Dendritic cell treated with granulocyte-macrophage colony-stimulating factor and Interleukin-4, amounts not matched to agents 40 ng/mL and 50 ng/mL, for 4 days (primary cell): ENCODE data around the gene AP4B1.

ENCODE experiments used
- H3K27ac Mint-ChIP-seq: one replicate; pipeline ENCODE4 v1.8.0; 2022; ENCODE audit warnings: mild to moderate bottlenecking, mixed read lengths
- H3K27me3 Mint-ChIP-seq: one replicate; pipeline ENCODE4 v1.8.0; 2022; ENCODE audit warnings: mild to moderate bottlenecking, mixed read lengths
- H3K36me3 Mint-ChIP-seq: one replicate; pipeline ENCODE4 v1.8.0; 2022; ENCODE audit warnings: low read depth, mixed read lengths
- H3K4me1 Mint-ChIP-seq: one replicate; pipeline ENCODE4 v1.8.0; 2022; ENCODE audit warnings: low read depth, mixed read lengths
- H3K4me3 Mint-ChIP-seq: one replicate; pipeline ENCODE4 v1.8.0; 2022; ENCODE audit warnings: mild to moderate bottlenecking, moderate library complexity, mixed read lengths
- H3K9me3 Mint-ChIP-seq: one replicate; pipeline ENCODE4 v1.8.0; 2022; ENCODE audit warnings: mixed read lengths
- intact Hi-C: fragments of 100-400 bp; cut with micrococcal nuclease; formaldehyde crosslinking; loops from one replicate; pipeline ENCODE4 v1.15.0; 2022

Gene AP4B1

GRCh38 chr1:113938192-113938591 lies 33.6 kb upstream of the AP4B1 start:
- H3K36me3 Mint-ChIP-seq: peaks cover 55% of the 10 kb centered on the region
- peaks cover 59% of the 10 kb centered on the region for H3K4me1 Mint-ChIP-seq
- H3K27me3 Mint-ChIP-seq: no peaks in the 10 kb centered on the region
- H3K4me3 Mint-ChIP-seq: no peak overlapping the region
- H3K27ac Mint-ChIP-seq: peak overlapping the region; percentile 7
- intact Hi-C loops: no loop called here
- H3K9me3 Mint-ChIP-seq: no peaks in the 10 kb centered on the region

DNA sequence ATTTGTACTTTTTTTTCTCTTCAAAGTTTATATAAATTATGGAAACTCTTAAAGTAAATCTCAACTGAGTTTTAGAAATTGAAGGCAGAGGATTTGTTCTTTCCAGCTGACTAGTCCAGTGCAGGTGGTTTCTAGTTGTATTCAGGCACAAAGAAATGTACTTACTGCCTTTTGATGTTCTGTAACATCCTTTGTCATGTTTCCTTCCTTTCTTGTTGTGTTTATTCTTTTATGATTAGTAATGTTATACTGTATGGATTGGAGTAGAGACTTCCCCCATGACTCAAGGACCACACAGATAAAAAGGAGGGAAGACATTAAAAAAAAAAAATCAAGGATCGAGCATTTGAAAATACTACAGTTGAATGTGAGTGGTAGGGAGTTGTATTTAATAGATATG lies 32.5 kb upstream of the AP4B1 start:
- Mint-ChIP-seq H3K27ac (peak overlapping the region; percentile 7), H3K36me3 (peaks cover 51% of the 10 kb centered on the region), H3K4me1 (peaks cover 62% of the 10 kb centered on the region), H3K9me3 (no peaks in the 10 kb centered on the region), H3K27me3 (no peaks in the 10 kb centered on the region), H3K4me3 (no peak overlapping the region)
- intact Hi-C loops: no loop called here

GRCh38 chr1:113935970-113936369 lies 31.4 kb upstream of the AP4B1 start:
- Mint-ChIP-seq H3K4me1 (peaks cover 69% of the 10 kb centered on the region), H3K9me3 (no peaks in the 10 kb centered on the region), H3K27me3 (no peaks in the 10 kb centered on the region), H3K36me3 (peaks cover 39% of the 10 kb centered on the region), H3K27ac (no peak overlapping the region), H3K4me3 (no peak overlapping the region)
- intact Hi-C loops: no loop called here

DNA sequence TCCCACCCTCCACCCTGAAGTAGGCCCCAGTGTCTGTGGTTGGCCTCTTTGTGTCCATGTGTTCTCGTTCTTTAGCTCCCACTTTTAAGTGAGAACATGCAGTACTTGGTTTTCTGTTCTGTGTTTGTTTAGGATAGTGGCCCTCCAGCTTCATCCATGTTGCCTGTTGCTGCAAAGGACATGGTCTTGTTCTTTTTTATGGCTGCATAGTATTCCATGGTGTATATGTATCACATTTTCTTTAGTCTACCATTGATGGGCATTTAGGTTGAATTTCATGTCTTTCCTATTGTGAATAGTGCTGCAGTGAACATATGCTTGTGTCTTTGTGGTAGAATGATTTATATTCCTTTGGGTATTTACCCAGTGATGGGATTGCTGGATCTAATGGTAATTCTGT lies 30.6 kb upstream of the AP4B1 start:
- intact Hi-C loops: no loop called here
- H3K27me3 Mint-ChIP-seq: no peaks in the 10 kb centered on the region
- H3K4me1 Mint-ChIP-seq: peaks cover 68% of the 10 kb centered on the region
- peaks cover 35% of the 10 kb centered on the region for H3K36me3 Mint-ChIP-seq
- H3K9me3 Mint-ChIP-seq: no peaks in the 10 kb centered on the region
- no peak overlapping the region for H3K27ac Mint-ChIP-seq
- no peak overlapping the region for H3K4me3 Mint-ChIP-seq

- H3K27me3 Mint-ChIP-seq: no peaks in the 10 kb centered on the region
- H3K9me3 Mint-ChIP-seq: no peaks in the 10 kb centered on the region
- peaks cover 36% of the 10 kb centered on the region for H3K36me3 Mint-ChIP-seq
- H3K4me1 Mint-ChIP-seq: peaks cover 62% of the 10 kb centered on the region
- H3K27ac Mint-ChIP-seq: no peak overlapping the region
- no peak overlapping the region for H3K4me3 Mint-ChIP-seq
- intact Hi-C loops: no loop called here
Measured at GRCh38 chr1:113934511-113935055, 30.0 kb upstream of the AP4B1 start.

DNA sequence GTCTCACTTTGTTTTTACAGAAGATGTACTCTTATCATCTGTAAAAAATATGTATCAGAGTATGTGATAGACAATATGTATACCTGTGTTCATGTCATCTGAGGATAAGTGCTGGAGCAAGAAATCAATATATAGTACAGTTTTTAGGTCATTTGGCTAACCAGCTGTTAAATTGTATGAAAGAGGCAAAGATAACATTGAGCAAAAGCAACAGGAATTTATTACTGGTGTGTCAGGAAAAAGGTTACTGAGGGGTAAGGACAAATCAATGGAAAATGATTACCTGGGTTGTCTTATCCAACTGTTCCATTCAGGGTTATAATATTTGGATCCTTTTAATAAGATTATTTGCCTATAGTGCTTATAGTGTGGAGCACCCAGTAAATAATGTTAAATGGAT lies 29.4 kb upstream of the AP4B1 start:
- H3K27me3 Mint-ChIP-seq: no peaks in the 10 kb centered on the region
- peaks cover 57% of the 10 kb centered on the region for H3K4me1 Mint-ChIP-seq
- intact Hi-C loops: no loop called here
- peak overlapping the region; percentile 67 for H3K27ac Mint-ChIP-seq
- H3K9me3 Mint-ChIP-seq: no peaks in the 10 kb centered on the region
- H3K4me3 Mint-ChIP-seq: no peak overlapping the region
- peaks cover 42% of the 10 kb centered on the region for H3K36me3 Mint-ChIP-seq

- Mint-ChIP-seq H3K4me3 (peak overlapping the region; percentile 97), H3K27ac (peak overlapping the region; percentile 98), H3K36me3 (peaks cover 34% of the 10 kb centered on the region), H3K9me3 (no peaks in the 10 kb centered on the region), H3K27me3 (no peaks in the 10 kb centered on the region), H3K4me1 (peaks cover 58% of the 10 kb centered on the region)
- intact Hi-C loops: no loop called here
Measured at GRCh38 chr1:113931451-113931851, 26.9 kb upstream of the AP4B1 start.

- intact Hi-C loops: no loop called here
- Mint-ChIP-seq H3K27ac (peak overlapping the region; percentile 98), H3K36me3 (peaks cover 34% of the 10 kb centered on the region)
Measured at GRCh38 chr1:113930499-113931161, 26.0 kb upstream of the AP4B1 start.

DNA sequence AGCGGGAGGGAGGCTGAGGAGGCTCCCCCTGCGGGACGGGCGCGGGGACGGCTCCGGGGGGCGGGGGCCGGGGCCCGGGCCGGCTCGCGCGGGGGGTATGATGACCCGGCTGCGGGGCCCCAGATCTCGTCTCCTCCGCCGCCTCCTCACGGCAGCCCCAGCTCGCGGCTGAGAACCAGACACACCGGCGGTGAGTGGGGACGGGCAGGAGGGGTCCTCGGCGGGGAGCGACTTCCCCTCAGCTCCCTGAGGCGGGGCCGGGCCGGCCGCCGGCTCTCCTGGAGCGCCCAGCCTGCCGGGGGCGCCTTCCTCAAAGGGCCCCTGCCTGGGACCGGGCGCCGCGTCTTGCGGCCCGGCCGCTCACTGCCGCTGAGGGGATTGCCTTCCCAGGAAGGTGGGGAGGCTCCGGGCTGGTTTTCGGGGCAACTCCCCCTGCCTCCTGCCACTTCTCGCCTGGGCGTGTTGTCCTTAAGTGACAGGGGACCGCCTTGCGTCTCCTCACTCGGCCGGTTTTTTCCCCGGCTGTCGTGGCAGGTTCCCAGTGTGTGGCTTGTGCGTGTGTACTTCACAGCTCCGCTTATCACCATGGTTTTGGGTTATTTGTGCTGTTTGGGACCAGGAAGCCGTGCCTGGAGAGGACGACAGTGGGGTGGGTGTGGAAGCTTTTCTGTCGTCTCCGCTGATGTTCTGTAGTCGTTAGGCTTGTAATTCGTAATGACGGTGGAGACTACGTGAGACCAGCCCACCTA lies 25.3 kb upstream of the AP4B1 start:
- intact Hi-C loops: loop anchor here (1.0 to 5.0 kb wide), 3 partner anchors 25 to 118 kb away; partner anchors contain the start of genes DCLRE1B and RSBN1
- Mint-ChIP-seq H3K4me3 (peak overlapping the region; percentile 97), H3K36me3 (peaks cover 34% of the 10 kb centered on the region), H3K9me3 (no peaks in the 10 kb centered on the region), H3K27ac (peak overlapping the region; percentile 98), H3K27me3 (no peaks in the 10 kb centered on the region), H3K4me1 (peaks cover 63% of the 10 kb centered on the region)

More at GRCh38 chr1:113930499-113931161, 26.0 kb upstream of the AP4B1 start:
- H3K27me3 Mint-ChIP-seq: no peaks in the 10 kb centered on the region
- peak overlapping the region; percentile 97 for H3K4me3 Mint-ChIP-seq
- no peaks in the 10 kb centered on the region for H3K9me3 Mint-ChIP-seq
- H3K4me1 Mint-ChIP-seq: peaks cover 63% of the 10 kb centered on the region

GRCh38 chr1:113928941-113929749 lies 24.5 kb upstream of the AP4B1 start, which contains the start of gene HIPK1:
Gene HIPK1, plus strand, starts transcription at chr1:113929324.
- peak within 1 kb of the TSS; percentile 98 for H3K27ac Mint-ChIP-seq
- peak within 1 kb of the TSS; percentile 97 for H3K4me3 Mint-ChIP-seq
- peaks cover 34% of the 10 kb centered on the region for H3K36me3 Mint-ChIP-seq
- no peaks in the 10 kb centered on the region for H3K27me3 Mint-ChIP-seq
- no peaks in the 10 kb centered on the region for H3K9me3 Mint-ChIP-seq
- H3K4me1 Mint-ChIP-seq: peaks cover 69% of the 10 kb centered on the region
- intact Hi-C loops: loop anchor here (1.0 to 5.0 kb wide), 3 partner anchors 24 to 117 kb away; partner anchors contain the start of genes DCLRE1B and RSBN1

DNA sequence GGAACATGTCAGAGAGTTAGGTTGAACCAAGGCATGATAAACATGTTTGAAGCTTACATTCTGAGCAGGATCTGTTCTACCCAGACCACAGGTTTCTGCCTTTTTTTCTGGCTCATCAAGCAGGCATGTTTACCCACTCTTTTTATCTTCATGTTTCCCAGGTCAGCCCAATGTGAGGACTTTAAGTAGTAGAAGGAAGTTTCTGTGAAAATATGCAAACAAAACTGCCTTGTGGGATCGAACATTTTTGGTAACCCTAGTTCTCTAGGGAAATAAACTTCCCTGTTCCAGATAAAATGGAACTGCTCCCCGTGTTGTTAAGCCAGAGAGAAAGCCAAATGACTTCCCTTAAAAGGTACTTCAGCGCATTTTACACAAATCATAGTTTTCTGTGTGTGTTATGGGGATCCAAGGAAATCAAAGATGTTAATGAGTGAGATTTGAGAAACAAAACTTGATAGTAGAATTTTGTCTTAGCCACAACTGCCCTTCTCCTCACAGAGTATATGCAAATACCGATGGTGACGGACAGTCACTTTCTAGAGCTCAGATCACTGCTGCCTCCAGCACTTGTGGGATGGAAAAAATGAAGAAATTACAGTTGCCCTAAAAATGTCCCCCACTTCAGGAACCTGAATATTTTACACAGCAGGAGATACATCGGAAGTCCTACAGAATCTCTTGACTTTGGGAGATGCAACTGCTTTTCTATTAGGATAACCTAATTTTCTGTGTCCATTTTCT lies 23.8 kb upstream of the AP4B1 start:
- H3K27me3 Mint-ChIP-seq: no peaks in the 10 kb centered on the region
- H3K4me3 Mint-ChIP-seq: peak overlapping the region; percentile 97
- peaks cover 69% of the 10 kb centered on the region for H3K4me1 Mint-ChIP-seq
- peak overlapping the region; percentile 98 for H3K27ac Mint-ChIP-seq
- H3K36me3 Mint-ChIP-seq: peaks cover 27% of the 10 kb centered on the region
- H3K9me3 Mint-ChIP-seq: no peaks in the 10 kb centered on the region
- intact Hi-C loops: loop anchor here (5.0 kb wide), 1 partner anchor 91 kb away; no protein-coding TSS in a partner anchor

GRCh38 chr1:113924473-113924872 lies 19.9 kb upstream of the AP4B1 start:
- Mint-ChIP-seq H3K27me3 (no peaks in the 10 kb centered on the region), H3K4me1 (peaks cover 51% of the 10 kb centered on the region), H3K27ac (peak overlapping the region; percentile 65)

DNA sequence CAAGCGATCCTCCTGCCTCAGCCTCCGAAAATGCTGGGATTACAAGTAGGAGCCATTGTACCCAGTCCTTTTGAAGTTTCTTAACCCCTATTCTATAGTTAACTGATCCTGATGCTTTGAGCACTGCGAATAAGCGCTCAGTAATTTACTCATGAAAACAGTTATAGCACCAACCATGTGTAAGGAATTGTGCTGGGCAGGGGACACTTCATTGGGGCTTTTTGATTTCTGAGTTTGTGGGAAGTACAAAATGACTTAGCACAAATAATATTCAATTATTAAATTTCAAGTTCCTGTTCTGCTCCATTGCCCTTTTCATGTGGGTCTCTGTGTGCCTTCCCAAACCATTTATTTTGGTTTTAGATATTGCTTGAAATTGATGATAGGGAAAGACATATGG lies 18.4 kb upstream of the AP4B1 start:
- Mint-ChIP-seq H3K9me3 (no peaks in the 10 kb centered on the region), H3K4me3 (no peak overlapping the region), H3K27ac (peak overlapping the region; percentile 68), H3K27me3 (no peaks in the 10 kb centered on the region), H3K36me3 (no peaks in the 10 kb centered on the region), H3K4me1 (peaks cover 44% of the 10 kb centered on the region)
- intact Hi-C loops: no loop called here

More at GRCh38 chr1:113924473-113924872, 19.9 kb upstream of the AP4B1 start:
- peaks cover 13% of the 10 kb centered on the region for H3K36me3 Mint-ChIP-seq
- H3K4me3 Mint-ChIP-seq: no peak overlapping the region
- intact Hi-C loops: no loop called here
- H3K9me3 Mint-ChIP-seq: no peaks in the 10 kb centered on the region
